HG03108 (cell line): ENCODE measurements around the gene SPRN.

Experiments used
- ATAC-seq: cut with Tn5 transposase; IDR thresholded peaks from one replicate; pipeline ENCODE4 v1.9.1; 2021; ENCODE audit warnings: moderate library complexity; ENCODE audit not compliant: unreplicated experiment

Gene SPRN

DNA sequence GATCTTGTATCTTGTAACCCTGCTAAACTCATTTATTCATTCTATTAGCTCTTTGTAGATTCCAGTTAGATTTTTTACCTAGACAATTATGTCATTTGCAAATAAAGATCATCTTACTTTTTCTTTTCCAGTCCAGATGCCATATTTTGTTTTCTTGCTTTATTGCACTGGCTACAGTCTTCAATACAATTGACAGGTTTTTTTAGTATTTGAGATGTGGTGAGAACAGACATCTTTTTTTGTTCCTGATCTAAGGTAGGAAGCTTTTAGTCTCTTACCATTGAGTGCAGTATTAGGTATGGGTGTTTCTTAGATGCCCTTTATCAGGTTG is 12.1 kb downstream of the SPRN start:
- no peak for ATAC-seq

DNA sequence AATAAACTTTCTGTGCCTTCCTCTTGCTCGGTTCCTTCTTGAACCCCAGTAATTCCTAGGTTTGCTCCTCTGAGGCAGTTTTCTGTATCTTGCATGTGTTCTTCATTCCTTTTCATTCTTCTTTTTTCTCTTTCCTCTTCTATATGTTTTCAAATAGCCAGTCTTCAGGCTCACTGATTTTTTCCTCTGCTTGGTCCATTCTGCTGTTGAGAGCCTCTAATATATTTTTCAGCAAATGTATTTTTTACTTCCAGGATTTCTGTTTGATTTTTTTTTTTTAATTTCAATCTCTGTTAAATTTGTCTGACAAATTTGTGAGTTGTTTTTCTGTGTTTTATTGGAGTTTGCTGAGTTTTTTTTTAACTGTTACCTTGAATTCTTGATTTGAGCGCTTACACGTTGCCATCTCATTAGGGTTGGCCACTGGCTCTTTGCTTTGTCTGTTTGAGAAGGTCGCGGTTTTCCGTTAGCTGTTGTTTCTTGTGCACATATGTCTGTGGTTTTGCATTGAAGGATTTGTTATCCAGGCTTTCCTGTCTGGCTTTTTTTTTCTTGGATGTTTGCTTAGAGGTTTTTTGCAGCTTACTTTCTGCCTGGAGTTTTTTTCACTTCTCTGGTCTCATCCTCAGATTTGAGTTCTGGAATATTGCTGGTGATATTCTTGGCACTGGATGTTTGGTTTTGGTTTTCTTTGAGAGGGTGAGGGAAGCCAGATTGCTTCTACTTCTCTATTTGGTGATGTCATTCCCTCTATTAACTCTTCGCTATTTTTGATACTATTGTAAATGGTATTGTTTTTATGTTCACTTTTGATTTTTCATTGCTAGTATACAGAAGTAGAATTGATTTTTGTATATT is 12.7 kb downstream of the SPRN start:
- no peak for ATAC-seq

DNA sequence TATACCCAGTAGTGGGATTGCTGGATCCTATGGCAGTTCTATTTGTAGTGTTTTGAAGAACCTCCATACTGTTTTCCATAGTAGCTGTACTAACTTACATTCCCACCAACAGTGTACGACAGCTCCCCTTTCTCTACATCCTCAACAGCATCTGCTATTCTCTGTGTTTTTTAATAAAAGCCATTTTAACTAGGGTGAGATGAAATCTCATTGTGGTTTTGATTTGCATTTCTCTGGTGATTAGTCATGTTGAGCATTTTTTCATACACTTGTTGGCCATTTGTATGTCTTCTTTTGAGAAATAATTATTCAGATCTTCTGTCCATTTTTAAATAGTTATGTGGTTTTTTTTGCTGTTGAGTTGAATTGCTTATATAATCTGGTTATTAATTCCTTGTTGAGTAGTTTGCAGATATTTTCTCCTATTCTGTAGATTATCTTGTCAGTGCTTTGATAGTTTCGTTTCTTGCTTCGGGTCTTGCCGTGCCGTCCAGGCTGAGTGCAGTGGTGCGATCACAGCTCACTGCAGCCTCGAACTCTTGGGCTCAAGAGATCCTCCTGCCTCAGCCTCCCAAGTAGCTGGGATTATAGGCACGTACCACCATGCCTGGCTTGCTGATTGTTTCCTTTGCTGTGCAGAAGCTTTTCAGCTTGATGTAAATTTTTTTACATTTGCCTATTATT is 18.4 kb downstream of the SPRN start:
- no peak for ATAC-seq

DNA sequence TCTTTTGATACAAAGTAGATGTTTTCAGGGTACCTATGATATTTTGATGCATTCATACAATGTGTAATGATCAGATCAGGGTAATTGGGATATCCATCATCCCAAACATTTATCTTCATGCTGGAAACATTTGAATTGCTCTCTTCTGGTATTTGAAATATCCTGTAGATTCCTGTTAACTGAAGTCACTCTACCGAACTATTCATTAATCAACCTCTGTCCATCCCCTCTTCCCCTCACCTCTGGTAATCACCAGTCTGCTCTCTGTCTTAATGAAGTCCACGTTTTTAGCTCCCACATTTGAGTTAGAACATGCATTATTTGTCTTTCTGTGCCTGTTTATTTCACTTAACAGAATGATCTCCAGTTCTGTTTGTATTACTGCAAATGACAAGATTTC is 19.2 kb downstream of the SPRN start:
- ATAC-seq, result no peak

DNA sequence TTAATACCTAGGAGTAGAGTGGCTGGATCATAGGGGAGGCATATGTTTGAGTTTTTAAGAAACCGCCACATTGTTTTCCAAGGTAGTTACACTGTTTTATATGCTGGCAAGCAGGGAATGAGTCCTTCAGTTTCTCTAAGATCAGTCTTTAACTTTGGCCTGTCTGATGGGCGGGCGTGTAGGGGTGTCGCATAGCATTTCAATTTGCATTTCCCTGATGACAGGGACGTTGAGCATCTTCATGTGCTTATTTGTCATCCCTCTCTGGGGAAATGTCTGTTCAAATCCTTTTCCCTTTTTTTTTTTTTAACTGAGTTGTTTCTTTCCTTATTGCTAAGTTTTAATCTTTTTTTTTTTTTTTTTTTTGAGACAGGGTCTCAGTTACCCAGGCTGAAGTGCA is 20.6 kb downstream of the SPRN start:
- ATAC-seq, result no peak

DNA sequence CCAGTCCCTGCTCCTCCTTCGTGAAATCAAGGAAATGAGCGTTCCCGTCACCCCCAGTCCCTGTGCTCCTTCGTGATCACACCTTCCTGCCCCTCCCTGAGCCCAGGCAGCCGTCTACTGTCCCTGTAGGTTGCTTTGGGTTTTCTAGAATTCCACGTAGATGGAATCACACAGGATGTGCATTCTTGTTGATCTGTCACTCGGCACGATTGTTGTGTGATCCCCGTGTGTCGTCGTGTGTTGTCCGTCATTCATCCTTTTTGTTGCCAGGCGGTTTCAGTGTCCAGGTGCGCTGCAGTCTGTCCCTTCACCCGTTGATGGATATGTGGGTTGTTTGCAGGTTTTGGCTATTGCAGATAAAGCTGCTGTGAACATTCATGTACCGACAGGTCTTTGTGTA is 21.1 kb downstream of the SPRN start:
- ATAC-seq, result no peak

DNA sequence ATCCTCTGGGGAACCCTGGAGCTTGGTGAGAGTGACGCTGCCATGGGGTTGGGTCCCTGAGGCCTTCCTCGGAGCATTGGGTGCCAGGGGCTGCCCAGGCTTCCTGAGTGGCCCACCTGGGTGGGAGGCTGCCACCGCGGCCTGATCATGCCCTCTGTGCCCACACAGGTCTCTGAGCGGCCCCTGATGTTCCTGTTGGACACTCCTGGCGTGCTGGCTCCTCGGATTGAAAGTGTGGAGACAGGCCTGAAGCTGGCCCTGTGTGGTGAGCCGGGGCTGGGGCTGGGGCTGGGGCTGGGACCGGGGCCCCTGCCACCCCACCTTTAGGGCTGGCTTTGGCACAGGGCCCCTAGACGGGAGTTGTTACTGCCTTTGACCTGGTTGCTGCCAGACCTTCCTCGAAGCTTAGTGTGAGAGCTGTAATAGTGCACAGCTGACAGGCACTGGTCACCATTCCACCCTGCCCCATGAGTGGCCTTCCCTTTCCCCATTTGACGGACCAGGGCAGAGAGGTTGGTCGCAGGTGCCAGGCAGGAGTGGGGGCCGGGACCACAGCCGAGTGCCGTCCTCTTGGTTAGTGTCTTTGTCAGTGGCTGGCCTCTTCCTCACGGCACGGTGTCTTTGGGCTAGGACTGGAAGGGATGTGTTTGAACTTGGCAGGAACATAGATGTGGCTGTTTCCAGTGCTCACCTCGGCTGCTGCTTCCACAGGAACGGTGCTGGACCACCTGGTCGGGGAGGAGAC is 22.3 kb downstream of the SPRN start:
- ATAC-seq, result no peak

DNA sequence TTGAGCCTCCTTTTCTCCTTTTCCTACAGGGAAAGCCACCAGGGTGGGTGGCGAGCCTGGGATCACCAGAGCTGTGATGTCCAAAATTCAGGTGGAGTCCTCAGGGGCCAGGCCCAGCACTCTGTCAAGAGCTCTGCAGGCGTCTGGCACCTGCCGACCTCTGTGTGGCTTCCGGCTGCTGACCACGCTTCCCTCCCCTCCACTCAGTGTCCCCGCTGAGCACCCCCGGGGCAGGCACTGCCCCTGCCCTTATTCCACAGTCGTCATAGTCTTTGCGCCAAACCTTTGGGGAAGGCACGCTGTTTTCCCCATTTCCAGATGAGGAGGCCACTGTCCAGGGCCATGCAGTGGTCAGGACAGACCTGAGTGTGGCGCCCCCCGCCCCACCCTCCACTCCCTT is 22.9 kb downstream of the SPRN start:
- ATAC-seq, result no peak

DNA sequence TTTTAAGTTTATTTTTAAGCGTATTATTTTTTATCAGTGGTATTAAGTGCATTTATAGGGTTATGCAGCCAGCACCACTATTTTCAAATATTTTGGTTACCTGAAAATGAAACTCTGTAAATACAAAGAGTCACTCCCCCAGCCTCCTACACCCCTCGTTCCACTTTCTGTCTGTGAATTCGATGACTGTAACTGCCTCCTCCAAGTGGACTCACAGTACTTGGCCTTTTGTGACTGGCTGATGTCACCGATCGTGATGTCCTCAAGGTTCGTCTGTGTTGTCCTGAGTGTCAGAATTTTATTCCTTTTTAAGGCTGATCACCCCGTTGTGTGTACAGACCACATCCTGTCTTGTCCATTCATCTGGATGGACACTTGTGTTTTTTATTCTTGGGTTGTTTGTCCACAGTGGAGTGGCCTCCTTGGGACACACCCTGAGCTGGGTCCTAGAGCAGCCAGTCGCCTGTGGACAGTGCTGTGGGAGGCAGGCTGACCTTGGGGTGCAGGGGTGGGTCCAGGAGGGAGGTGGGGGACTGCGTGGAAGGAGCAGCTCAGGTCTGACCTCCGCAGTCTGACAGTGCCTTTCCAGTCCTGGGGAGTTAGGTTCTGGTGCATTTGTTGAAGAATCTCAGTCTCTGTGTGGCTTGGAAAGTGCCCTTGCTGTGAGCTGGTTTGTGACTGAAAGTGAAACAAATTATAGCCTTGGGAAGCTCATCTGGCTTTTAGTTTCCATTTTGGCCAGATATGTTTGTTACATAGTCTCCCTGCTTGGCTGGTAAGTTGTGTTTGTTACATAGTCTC is 23.6 kb downstream of the SPRN start:
- peak; percentile 75 for ATAC-seq

DNA sequence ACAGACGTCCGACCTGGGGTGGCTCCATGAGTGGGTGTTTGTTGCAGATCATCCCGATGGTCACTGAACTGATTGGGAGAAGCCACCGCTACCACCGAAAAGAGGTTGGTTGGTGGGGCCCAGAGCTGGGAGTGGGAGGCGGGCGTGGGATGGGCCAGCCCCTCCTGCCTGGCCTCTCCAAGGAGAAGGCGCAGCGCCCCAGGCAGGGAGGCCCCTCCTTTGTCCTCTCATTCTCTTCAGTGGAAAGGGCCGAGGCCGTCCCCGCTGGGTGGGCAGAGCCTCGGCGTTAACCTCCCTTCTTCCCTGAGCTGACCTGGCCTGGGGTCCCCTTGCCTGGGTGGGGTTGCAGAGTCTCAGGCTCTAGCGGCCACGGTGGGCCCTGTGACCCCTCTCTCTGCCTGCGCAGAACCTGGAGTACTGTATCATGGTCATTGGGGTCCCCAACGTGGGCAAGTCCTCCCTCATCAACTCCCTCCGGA is 25.3 kb downstream of the SPRN start:
- ATAC-seq, result no peak

DNA sequence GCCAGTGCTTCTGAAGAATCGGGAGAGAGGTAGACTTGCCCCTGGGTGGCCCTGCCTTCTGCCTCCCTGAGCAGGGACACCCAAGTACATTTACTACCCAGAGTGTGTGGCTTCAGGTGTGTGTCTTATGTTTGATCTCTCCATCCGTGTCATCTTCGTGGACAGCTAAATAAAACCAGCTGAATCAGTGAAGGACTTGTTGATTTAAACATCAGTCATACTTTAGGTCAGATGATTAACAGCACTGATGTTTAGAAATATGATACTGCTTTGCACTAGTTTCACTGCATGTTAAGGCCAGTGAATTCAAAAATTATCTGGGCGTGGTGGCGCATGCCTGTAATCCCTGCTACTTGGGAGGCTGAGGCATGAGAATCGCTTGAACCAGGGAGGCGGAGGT is 26.5 kb downstream of the SPRN start:
- no peak for ATAC-seq

DNA sequence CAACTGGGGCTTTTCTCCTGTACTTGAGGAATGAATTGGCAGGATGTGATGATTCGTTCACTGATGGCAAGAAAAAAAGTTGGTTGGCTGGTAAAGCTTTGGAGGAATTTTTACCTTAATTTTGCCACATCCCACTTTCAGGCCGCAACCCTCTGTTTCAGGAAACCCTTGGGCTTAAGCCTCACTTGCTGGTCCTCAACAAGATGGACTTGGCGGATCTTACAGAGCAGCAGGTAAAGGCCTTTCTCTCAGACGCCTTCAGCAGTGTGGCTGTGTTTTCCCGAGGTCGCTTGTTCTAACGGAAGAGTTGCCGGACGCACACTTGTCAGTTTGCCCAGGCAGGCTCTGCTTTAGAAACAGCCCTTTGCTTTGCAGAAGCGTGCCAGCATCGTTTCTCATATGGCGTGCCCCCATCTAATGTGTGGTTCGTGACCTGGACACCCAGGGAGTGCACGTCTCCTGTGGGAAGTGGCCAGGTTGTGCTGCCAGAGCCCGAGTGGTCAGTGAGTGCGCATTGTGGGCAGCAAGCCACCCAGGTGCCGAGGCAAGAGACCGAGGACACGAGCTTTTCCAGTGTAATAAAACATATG is 28.3 kb downstream of the SPRN start:
- no peak for ATAC-seq

DNA sequence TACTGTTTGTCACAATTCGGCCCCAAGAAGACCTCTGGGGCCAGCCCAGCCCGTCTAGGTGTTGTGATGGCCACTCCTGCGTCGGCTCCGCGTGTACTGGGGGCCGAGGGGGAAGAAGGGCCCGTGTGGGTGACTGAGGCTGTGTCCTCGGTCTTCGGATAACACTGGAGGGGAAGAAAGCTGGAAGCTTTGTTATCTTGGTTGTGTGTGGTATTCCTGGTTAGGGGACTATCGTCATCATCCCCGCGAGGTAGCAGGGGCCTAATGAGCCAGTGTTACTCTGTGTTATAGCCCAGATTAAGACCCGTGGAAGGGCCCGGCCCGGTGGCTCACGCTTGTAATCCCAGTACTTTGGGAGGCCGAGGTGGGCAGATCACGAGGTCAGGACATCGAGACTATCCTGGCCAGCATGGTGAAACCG is 29.6 kb downstream of the SPRN start:
- no peak for ATAC-seq

DNA sequence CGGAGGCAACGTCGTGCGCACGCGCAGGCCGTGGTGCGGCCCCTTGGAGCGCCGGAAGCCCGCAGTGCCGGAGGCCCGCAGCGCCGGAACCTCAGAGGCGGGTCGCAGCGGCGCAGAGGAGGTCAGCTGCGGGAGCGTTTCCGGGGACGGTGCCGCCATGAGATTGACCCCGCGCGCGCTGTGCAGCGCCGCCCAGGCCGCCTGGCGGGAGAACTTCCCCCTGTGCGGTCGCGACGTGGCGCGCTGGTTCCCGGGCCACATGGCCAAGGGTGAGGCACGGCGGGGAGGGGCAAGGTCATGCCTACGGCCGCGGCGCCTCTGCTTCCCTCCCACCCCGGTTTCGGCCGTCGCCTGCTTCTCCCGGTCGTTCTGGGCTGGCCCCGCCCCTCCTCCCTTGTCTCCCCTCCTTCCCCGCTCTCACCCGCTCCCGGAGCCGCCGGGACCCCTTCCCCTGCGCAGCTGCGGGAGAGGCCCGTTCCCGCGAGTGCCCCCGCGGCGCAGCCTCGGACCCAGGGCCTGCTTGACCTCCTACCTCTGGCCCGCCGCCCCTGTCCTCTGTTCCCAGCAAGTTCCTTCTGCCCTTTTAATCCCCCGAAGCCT is 30.3 kb downstream of the SPRN start, which contains the start of gene MTG1:
TSS of gene MTG1 (plus strand) at position 94 of the 600 bp plus-strand sequence. CDS start at position 158, 64 bp downstream.
- peak; percentile 62 for ATAC-seq

DNA sequence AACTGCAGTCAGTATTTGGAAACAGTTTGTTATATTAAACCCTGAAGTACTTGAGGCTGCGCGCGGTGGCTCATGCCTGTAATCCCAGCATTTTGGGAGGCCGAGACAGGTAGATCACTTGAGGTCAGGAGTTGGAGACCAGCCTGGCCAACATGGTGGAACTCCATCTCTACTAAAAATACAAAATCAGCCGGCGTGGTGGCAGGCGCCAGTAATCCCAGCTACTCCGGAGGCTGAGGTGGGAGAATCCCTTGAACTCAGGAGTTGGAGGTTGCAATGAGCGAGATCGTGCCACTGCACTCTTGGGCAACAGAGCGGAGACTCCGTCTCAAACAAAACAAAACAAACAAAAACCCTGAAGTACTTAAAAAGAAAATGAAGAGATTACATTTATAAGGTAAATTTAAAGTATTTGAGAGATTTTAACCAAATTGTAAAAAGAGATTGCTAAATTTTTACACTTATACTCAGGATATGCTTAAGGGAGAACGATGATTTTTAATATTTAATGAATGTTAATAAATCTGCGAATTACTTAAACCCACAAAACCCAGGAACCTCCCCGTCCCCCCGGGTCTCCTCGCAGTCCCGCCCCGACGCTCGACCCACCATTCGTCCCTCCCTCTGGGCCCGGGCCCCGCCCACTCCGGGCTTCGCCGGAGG is 30.9 kb downstream of the SPRN start:
- no peak for ATAC-seq

DNA sequence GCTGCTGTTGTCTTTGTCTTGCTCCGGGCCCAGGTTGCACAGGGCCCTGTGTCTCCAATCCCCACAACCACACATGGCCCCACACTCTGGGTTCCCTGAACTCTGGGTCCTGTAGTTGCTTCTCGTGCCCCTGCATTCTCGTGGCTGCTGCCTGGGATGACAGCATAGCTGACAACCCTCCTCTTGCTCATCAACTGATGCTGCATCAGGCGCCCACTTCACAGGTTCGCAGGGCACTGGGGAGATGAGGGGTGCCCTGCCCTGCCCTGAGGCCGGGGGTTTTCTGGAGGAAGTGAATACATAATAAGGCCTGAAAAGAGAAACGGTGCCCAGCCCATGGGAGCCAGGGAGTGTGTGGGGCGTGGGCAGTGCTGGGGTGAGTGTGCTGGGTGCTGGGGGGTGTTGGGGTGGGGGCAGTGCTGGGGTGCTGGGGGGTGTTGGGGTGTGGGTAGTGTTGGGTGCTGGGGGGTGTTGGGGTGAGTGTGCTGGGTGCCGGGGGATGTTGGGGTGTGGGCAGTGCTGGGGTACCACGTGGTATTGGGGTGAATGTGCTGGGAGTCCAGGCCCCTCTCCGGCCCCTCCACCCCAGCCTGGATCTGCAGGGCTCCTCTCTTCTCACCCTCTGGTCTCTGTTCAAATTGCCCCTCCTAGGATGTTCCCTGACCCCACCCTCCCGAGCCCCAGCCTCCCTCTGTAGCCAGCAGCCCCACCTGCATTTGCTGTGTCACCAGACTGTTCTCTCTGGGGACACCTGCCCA is 32.5 kb downstream of the SPRN start:
- ATAC-seq, result no peak

DNA sequence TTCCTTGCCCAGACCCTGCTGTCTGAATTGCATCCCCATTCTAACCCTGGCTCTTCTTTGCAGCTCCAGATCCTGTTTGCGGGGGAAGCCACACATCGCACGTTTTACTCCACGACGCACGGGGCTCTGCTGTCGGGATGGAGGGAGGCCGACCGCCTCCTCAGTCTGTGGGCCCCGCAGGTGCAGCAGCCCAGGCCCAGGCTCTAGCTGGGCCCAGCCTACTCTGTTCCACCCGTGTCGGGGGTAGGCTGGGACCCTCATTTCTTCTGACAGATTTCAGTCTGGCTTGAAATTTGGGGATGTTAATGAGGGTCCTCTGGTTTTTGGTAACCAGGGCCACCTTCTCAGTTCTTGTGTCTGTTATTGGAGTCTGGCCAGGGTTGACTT is 33.2 kb downstream of the SPRN start:
- ATAC-seq, result no peak

DNA sequence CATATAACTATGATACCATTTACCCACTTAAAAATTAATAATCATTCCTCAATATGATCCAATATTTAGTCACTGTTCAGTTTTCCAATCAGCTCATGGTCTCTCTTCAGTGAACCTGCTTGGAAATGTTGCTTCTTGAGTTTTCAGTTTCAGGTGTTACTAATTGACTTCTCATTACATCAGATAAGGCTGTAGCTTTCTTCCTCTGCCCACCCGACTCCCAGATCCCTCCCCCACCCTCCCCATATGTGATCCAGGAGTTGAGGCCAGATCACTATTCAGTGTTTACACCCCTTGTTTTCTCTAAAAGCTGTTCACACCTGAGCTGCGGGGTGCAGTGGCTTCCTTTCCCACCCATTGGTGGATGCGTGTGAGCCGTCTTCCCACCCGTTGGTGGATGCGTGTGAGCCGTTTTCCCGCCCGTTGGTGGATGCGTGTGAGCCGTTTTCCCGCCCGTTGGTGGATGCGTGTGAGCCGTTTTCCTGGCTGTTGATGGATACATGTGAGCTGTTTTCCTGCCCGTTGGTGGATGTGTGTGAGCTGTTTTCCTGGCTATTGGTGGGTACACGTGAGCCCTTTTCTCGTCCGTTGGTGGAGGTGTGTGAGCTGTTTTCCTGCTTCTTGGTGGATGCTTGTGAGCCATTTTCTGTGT is 33.7 kb downstream of the SPRN start:
- no peak for ATAC-seq
